H9 (cell line): ENCODE measurements around the gene CACNB4. TPM values are rescaled to one million over a fixed set of nuclear protein-coding genes. Genes with fewer than 3 reads are reported as not detected.

Source experiments
- DNase-seq: peaks from one replicate; pipeline ENCODE4 v3.0.0-alpha.2; 2017
- H2AFZ ChIP-seq: one replicate; pipeline ENCODE4 v1.6.1; 2013; ENCODE audit warnings: mild to moderate bottlenecking, low read length, control low read depth, moderate library complexity
- H2AK5ac ChIP-seq: 2 replicates; pipeline ENCODE4 v1.6.1; 2013; ENCODE audit warnings: low read length, control low read depth, mixed read lengths; ENCODE audit not compliant: insufficient read length
- H2BK120ac ChIP-seq: one replicate; pipeline ENCODE4 v1.6.1; 2013; ENCODE audit warnings: low read depth, mild to moderate bottlenecking, low read length, control low read depth, inconsistent platforms; ENCODE audit not compliant: poor library complexity, severe bottlenecking
- H2BK12ac ChIP-seq: 2 replicates; pipeline ENCODE4 v1.6.1; 2013; ENCODE audit warnings: low read length, control low read depth, mixed read lengths, low read depth; ENCODE audit not compliant: insufficient read length
- H2BK15ac ChIP-seq: 2 replicates; pipeline ENCODE4 v1.6.1; 2013; ENCODE audit warnings: low read depth, low read length, control low read depth
- H2BK20ac ChIP-seq: one replicate; pipeline ENCODE4 v1.6.1; 2013; ENCODE audit warnings: low read depth, mild to moderate bottlenecking, low read length, control low read depth, inconsistent platforms; ENCODE audit not compliant: poor library complexity, severe bottlenecking
- H2BK5ac ChIP-seq: 2 replicates; pipeline ENCODE4 v1.6.1; 2013; ENCODE audit warnings: low read length, control low read depth, mixed read lengths; ENCODE audit not compliant: insufficient read length
- H3K14ac ChIP-seq: 2 replicates; pipeline ENCODE4 v1.6.1; 2013; ENCODE audit warnings: low read length, control low read depth; ENCODE audit not compliant: insufficient read depth
- H3K18ac ChIP-seq: 2 replicates; pipeline ENCODE4 v1.6.1; 2013; ENCODE audit warnings: low read depth, mild to moderate bottlenecking, mixed read lengths, low read length, control low read depth; ENCODE audit not compliant: insufficient read length
- H3K23ac ChIP-seq: 2 replicates; pipeline ENCODE4 v1.6.1; 2013; ENCODE audit warnings: low read length, control low read depth, mixed read lengths, low read depth; ENCODE audit not compliant: insufficient read length
- H3K23me2 ChIP-seq: 2 replicates; pipeline ENCODE4 v1.6.1; 2013; ENCODE audit warnings: low read depth, mild to moderate bottlenecking, mixed read lengths, low read length, control low read depth; ENCODE audit not compliant: insufficient read length, poor library complexity, severe bottlenecking
- H3K27ac ChIP-seq: 2 replicates; pipeline ENCODE4 v1.5.1; 2013; ENCODE audit warnings: low read length, control low read depth, mixed read lengths, low read depth; ENCODE audit not compliant: insufficient read length
- H3K27me3 ChIP-seq: 2 replicates; pipeline ENCODE4 v1.6.1; 2013; ENCODE audit warnings: low read length, control low read depth, inconsistent platforms; ENCODE audit not compliant: insufficient read depth
- H3K4ac ChIP-seq: 2 replicates; pipeline ENCODE4 v1.6.1; 2013; ENCODE audit warnings: low read depth, mild to moderate bottlenecking, control low read depth, inconsistent platforms, low read length, moderate library complexity
- H3K4me1 ChIP-seq: 2 replicates; pipeline ENCODE4 v1.6.1; 2013; ENCODE audit warnings: low read length, control low read depth, inconsistent platforms; ENCODE audit not compliant: insufficient read depth
- H3K4me2 ChIP-seq: 2 replicates; pipeline ENCODE4 v1.6.1; 2013; ENCODE audit warnings: low read length, control low read depth, mixed read lengths; ENCODE audit not compliant: insufficient read length, insufficient read depth
- H3K56ac ChIP-seq: 2 replicates; pipeline ENCODE4 v1.6.1; 2013; ENCODE audit warnings: low read depth, mild to moderate bottlenecking, mixed read lengths, low read length, control low read depth; ENCODE audit not compliant: insufficient read length
- H3K79me1 ChIP-seq: 2 replicates; pipeline ENCODE4 v1.6.1; 2013; ENCODE audit warnings: low read depth, mild to moderate bottlenecking, moderate library complexity, low read length, control low read depth, inconsistent platforms; ENCODE audit not compliant: insufficient read depth, poor library complexity, severe bottlenecking
- H3K79me2 ChIP-seq: 2 replicates; pipeline ENCODE4 v1.6.1; 2013; ENCODE audit warnings: low read length, control low read depth, inconsistent platforms; ENCODE audit not compliant: insufficient read depth
- H3K9ac ChIP-seq: 2 replicates; pipeline ENCODE4 v1.6.1; 2013; ENCODE audit warnings: low read length, control low read depth, mixed read lengths; ENCODE audit not compliant: insufficient read length; ENCODE audit errors: extremely low read depth
- H3K9me3 ChIP-seq: one replicate; pipeline ENCODE4 v1.6.1; 2013; ENCODE audit warnings: low read depth, low read length, inconsistent platforms; ENCODE audit not compliant: control insufficient read depth
- H3T11ph ChIP-seq: one replicate; pipeline ENCODE4 v1.6.1; 2013; ENCODE audit warnings: mild to moderate bottlenecking, low read length, control low read depth, inconsistent platforms
- H4K20me1 ChIP-seq: one replicate; pipeline ENCODE4 v1.6.1; 2013; ENCODE audit not compliant: control insufficient read depth, insufficient read length, insufficient read depth
- H4K5ac ChIP-seq: 2 replicates; pipeline ENCODE4 v1.6.1; 2013; ENCODE audit warnings: low read depth, mild to moderate bottlenecking, mixed read lengths, low read length, control low read depth; ENCODE audit not compliant: insufficient read length
- H4K8ac ChIP-seq: replicated peaks from 2 replicates; pipeline ENCODE4 v1.6.1; 2013; ENCODE audit warnings: low read length, control low read depth, mixed read lengths, low read depth; ENCODE audit not compliant: insufficient read length
- H4K91ac ChIP-seq: 2 replicates; pipeline ENCODE4 v1.6.1; 2013; ENCODE audit warnings: low read depth, mild to moderate bottlenecking, moderate library complexity, mixed read lengths, low read length, control low read depth; ENCODE audit not compliant: insufficient read length
- H3K27ac Mint-ChIP-seq, 3 experiments: 2 replicates in 2 of 3; 3 replicates in 1 of 3; pipeline ENCODE4 v1.8.0; 2020 to 2021; ENCODE audit warnings: mixed read lengths in 3 of 3, mild to moderate bottlenecking in 1 of 3, moderate library complexity in 1 of 3
- H3K27me3 Mint-ChIP-seq: 2 replicates; pipeline ENCODE4 v1.8.0; 2021; ENCODE audit warnings: low read depth, mild to moderate bottlenecking, moderate library complexity, mixed read lengths
- H3K36me3 Mint-ChIP-seq, 3 experiments: 2 replicates in 2 of 3; 3 replicates in 1 of 3; pipeline ENCODE4 v1.8.0; 2020 to 2021; ENCODE audit warnings: low read depth in 3 of 3, mixed read lengths in 3 of 3; ENCODE audit not compliant: insufficient read depth in 1 of 3
- H3K4me1 Mint-ChIP-seq, 2 experiments: 2 replicates each; pipeline ENCODE4 v1.8.0; 2020; ENCODE audit warnings: mixed read lengths in 2 of 2
- H3K4me3 Mint-ChIP-seq, 2 experiments: 2 replicates in 1 of 2; 3 replicates in 1 of 2; pipeline ENCODE4 v1.8.0; 2020 to 2021; ENCODE audit warnings: mild to moderate bottlenecking in 2 of 2, mixed read lengths in 2 of 2, moderate library complexity in 1 of 2
- H3K9me3 Mint-ChIP-seq, 2 experiments: 2 replicates in 1 of 2; 3 replicates in 1 of 2; pipeline ENCODE4 v1.8.0; 2020; ENCODE audit warnings: mild to moderate bottlenecking in 2 of 2, mixed read lengths in 2 of 2, moderate library complexity in 1 of 2
- CTCF ChIP-seq: fragments of 200-600 bp; sonication (generic); conservative IDR thresholded peaks from 3 replicates; pipeline ENCODE4 v1.8.0; 2021; ENCODE audit warnings: antibody characterized with exemption, mild to moderate bottlenecking
- WGBS: extraction: QIAGEN DNeasy Blood & Tissue Kit; methylation state at CpG from one replicate; pipeline ENCODE4 v1.1.7; 2013; ENCODE audit warnings: missing lambda C conversion rate, low lambda C conversion rate, mixed read lengths; ENCODE audit not compliant: insufficient read length; ENCODE audit errors: extremely low coverage; 5-methylcytosine and 5-hydroxymethylcytosine counted together
- total RNA-seq: library from RNA; stranded (reverse); gene quantifications from 2 replicates; pipeline ENCODE4 v1.2.1, GENCODE V29; 2021

CACNB4 gene
- total RNA-seq, 1 experiment from 2014 or later, result 1.4 TPM

GRCh38 chr2:151977631-151978030, 121.2 kb downstream of the CACNB4 start:
- WGBS, result no CpG with 5 or more reads among the region's 3 CpGs
- Histone ChIP-seq H3T11ph (no peak overlapping the region), H2AK5ac (no peak overlapping the region), H3K4ac (no peak overlapping the region), H3K14ac (no peak overlapping the region), H3K27ac (no peak overlapping the region), H3K27me3 (no peaks in the 10 kb centered on the region), H2BK5ac (no peak overlapping the region), H4K8ac (no peak overlapping the region), H2BK12ac (no peak overlapping the region), H3K9me3 (no peaks in the 10 kb centered on the region), H4K91ac (no peak overlapping the region), H2AFZ (no peak overlapping the region), H4K20me1 (no peaks in the 10 kb centered on the region), H3K79me2 (no peaks in the 10 kb centered on the region), H3K79me1 (no peaks in the 10 kb centered on the region), H2BK15ac (no peak overlapping the region), H4K5ac (no peak overlapping the region), H2BK20ac (no peak overlapping the region), H3K4me2 (no peak overlapping the region), H2BK120ac (no peak overlapping the region), H3K9ac (no peak overlapping the region), H3K56ac (no peak overlapping the region), H3K18ac (no peak overlapping the region), H3K23ac (no peak overlapping the region), H3K23me2 (no peaks in the 10 kb centered on the region), H3K4me1 (no peaks in the 10 kb centered on the region; the same call in 1 of the 2 replicates)
- no peak for TF ChIP-seq CTCF
- Mint-ChIP-seq H3K4me3 (no peak overlapping the region), H3K9me3 (peaks cover 0 to 3% of the 10 kb centered on the region in 2 experiments; a peak in 1 of 5 replicates), H3K4me1 (peaks cover 15 to 17% of the 10 kb centered on the region in 2 experiments), H3K36me3 (no peaks in the 10 kb centered on the region; a peak in 1 of 7 replicates), H3K27ac (no peak overlapping the region), H3K27me3 (no peaks in the 10 kb centered on the region; the same call in 1 of the 2 replicates)
- no peak for DNase-seq
